HL-60 (cell line): ENCODE results near the gene RUNX1.

ENCODE experiments used
- DNase-seq, 2 experiments: peaks; one replicate each; pipeline ENCODE4 v3.0.0-alpha.2; 2010 to 2020; ENCODE audit warnings: low read depth in 1 of 2, low spot score in 1 of 2
- H3K27ac ChIP-seq: fragments of 250-450 bp; sonication (Bioruptor Pico); replicated peaks from 2 replicates; pipeline ENCODE4 v1.5.1; 2020; ENCODE audit warnings: mild to moderate bottlenecking, moderate library complexity
- H3K27me3 ChIP-seq: fragments of 250-450 bp; sonication (Bioruptor Pico); 2 replicates; pipeline ENCODE4 v1.5.1; 2021; ENCODE audit warnings: mild to moderate bottlenecking, moderate library complexity; ENCODE audit not compliant: insufficient read depth, poor library complexity, severe bottlenecking
- H3K4me3 ChIP-seq: replicated peaks from 2 replicates; pipeline ENCODE4 v1.5.1; 2011; ENCODE audit warnings: mild to moderate bottlenecking, control low read depth, low read length; ENCODE audit not compliant: insufficient read depth
- GABPA ChIP-seq: IDR thresholded peaks from 2 replicates; pipeline ENCODE4 v1.6.1; 2012; ENCODE audit warnings: low read depth
- POLR2AphosphoS5 ChIP-seq: IDR thresholded peaks from 2 replicates; pipeline ENCODE4 v1.6.1; 2012; ENCODE audit warnings: low read depth
- SPI1 ChIP-seq: IDR thresholded peaks from 2 replicates; pipeline ENCODE4 v1.6.1; 2012; ENCODE audit warnings: low read depth, mild to moderate bottlenecking, borderline replicate concordance
- TF ChIP-seq, protein P1 (sequence below): IDR thresholded peaks from 2 replicates; pipeline ENCODE4 v1.6.1; 2012; ENCODE audit warnings: low read depth; ENCODE audit not compliant: insufficient replicate concordance
- TF ChIP-seq, protein P2 (sequence below): IDR thresholded peaks from one replicate; pipeline ENCODE4 v1.5.1; 2011; ENCODE audit warnings: low read length, control low read depth, inconsistent platforms; ENCODE audit not compliant: insufficient read depth

RUNX1 gene

DNA sequence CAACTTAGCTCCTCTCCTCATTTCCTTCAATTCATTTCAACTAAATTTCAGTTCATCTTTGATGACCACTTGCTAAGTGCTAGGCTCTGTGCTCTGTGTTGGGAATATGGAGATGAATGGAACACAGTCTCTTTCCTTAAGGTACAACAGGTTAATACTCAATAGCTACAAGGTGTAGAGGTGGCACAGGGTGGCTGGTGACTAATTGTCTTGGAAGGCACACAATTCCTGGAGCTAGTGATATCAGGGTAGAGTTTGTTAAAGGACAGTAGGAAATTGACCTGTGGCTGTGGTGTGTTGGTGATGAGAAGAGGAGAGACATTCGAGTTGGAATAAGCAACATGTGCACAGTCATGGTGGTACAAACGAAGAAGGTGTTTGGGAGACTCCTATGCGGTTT, 124.9 kb downstream of the RUNX1 start:
- Histone ChIP-seq H3K4me3 (no peak overlapping the region), H3K27ac (no peak overlapping the region), H3K27me3 (no peaks in the 10 kb centered on the region)
- no peak for DNase-seq
- TF ChIP-seq SPI1 (no peak), POLR2AphosphoS5 (no peak), GABPA (no peak)
- TF ChIP-seq, protein P1, sequence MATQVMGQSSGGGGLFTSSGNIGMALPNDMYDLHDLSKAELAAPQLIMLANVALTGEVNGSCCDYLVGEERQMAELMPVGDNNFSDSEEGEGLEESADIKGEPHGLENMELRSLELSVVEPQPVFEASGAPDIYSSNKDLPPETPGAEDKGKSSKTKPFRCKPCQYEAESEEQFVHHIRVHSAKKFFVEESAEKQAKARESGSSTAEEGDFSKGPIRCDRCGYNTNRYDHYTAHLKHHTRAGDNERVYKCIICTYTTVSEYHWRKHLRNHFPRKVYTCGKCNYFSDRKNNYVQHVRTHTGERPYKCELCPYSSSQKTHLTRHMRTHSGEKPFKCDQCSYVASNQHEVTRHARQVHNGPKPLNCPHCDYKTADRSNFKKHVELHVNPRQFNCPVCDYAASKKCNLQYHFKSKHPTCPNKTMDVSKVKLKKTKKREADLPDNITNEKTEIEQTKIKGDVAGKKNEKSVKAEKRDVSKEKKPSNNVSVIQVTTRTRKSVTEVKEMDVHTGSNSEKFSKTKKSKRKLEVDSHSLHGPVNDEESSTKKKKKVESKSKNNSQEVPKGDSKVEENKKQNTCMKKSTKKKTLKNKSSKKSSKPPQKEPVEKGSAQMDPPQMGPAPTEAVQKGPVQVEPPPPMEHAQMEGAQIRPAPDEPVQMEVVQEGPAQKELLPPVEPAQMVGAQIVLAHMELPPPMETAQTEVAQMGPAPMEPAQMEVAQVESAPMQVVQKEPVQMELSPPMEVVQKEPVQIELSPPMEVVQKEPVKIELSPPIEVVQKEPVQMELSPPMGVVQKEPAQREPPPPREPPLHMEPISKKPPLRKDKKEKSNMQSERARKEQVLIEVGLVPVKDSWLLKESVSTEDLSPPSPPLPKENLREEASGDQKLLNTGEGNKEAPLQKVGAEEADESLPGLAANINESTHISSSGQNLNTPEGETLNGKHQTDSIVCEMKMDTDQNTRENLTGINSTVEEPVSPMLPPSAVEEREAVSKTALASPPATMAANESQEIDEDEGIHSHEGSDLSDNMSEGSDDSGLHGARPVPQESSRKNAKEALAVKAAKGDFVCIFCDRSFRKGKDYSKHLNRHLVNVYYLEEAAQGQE = no peak
- TF ChIP-seq, protein P2, sequence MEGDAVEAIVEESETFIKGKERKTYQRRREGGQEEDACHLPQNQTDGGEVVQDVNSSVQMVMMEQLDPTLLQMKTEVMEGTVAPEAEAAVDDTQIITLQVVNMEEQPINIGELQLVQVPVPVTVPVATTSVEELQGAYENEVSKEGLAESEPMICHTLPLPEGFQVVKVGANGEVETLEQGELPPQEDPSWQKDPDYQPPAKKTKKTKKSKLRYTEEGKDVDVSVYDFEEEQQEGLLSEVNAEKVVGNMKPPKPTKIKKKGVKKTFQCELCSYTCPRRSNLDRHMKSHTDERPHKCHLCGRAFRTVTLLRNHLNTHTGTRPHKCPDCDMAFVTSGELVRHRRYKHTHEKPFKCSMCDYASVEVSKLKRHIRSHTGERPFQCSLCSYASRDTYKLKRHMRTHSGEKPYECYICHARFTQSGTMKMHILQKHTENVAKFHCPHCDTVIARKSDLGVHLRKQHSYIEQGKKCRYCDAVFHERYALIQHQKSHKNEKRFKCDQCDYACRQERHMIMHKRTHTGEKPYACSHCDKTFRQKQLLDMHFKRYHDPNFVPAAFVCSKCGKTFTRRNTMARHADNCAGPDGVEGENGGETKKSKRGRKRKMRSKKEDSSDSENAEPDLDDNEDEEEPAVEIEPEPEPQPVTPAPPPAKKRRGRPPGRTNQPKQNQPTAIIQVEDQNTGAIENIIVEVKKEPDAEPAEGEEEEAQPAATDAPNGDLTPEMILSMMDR = no peak

DNA sequence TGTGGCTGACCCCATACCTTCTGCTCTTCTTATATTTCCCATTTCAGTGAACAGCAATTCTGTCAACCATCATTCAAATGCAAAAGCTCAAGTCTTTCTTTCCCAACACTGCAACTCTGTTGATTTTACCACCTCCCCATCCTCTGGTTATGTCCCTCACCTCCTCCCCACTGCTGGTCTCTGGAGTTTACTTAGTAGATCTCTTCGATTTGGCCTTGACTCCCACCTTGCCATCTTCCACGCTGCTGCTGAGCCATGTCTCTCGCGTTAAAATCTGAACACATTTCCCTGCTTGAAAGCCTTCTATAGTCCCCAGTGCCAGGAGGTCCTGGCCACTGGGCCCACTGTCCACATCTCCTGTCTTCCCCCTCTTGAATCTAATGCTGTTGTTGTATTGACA, 125.5 kb downstream of the RUNX1 start:
- Histone ChIP-seq H3K27ac (no peak overlapping the region), H3K4me3 (no peak overlapping the region), H3K27me3 (no peaks in the 10 kb centered on the region)
- DNase-seq = no peak
- no peak for TF ChIP-seq GABPA
- TF ChIP-seq, protein P1 = no peak
- no peak for TF ChIP-seq SPI1
- TF ChIP-seq POLR2AphosphoS5 = no peak

DNA sequence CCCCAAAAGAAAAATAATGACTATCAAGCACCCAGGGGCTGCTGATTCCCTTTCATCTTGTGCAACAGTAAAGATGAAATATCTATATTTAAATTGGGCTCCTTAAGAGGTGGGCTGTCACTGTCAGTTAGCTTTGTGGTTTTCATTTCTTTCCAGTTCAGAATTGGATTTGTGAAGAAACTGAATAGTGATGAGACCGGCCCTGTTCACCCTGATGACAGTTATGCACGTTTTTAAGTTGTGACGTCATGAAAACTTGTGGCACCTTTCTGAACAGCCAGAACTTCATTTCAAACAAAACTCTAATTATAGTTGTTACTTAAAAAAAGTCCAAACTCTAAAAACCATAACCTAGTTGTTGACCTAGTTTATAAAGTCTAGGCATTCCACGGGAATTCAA, 125.9 kb downstream of the RUNX1 start:
- no peak for DNase-seq
- Histone ChIP-seq H3K27me3 (no peaks in the 10 kb centered on the region), H3K4me3 (no peak overlapping the region), H3K27ac (no peak overlapping the region)
- TF ChIP-seq POLR2AphosphoS5 (no peak), GABPA (no peak), SPI1 (no peak)
- TF ChIP-seq, protein P2 = no peak
- TF ChIP-seq, protein P1 = no peak

DNA sequence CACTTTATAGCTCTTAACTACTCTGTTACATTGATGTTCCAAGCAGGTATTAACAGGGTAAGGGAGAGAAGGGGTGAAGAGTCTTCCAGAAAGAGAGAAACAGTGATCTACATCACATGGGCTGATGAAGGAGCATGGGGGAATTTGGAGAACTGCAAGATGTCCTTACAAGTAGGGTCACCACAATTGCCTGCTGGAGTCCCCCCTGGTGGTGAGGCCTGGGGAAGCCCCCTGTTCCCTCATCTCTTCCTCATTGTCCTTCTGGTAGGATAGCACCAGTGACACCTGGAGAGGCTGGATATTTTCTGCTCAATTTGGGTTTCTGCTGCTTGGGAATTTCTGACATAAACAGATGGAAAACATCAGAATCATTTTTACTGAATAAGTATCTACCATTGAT, 126.6 kb downstream of the RUNX1 start:
- Histone ChIP-seq H3K27ac (no peak overlapping the region), H3K27me3 (no peaks in the 10 kb centered on the region), H3K4me3 (no peak overlapping the region)
- TF ChIP-seq, protein P1 = no peak
- TF ChIP-seq POLR2AphosphoS5 = no peak
- no peak for TF ChIP-seq GABPA
- TF ChIP-seq, protein P2 = no peak
- TF ChIP-seq SPI1 = no peak
- DNase-seq = no peak
